ENCODE results near the gene TOGARAM2. TPM values are rescaled to one million over a fixed set of nuclear protein-coding genes. Genes with fewer than 3 reads are reported as not detected.

Gene TOGARAM2
- polyA plus RNA-seq, 3 donors from 2014 or later = 3.1 to 13.0 (median 9.5) TPM

Other genes starting within 250 kb of the TOGARAM2 start
- gene PPP1CB, start 229.5 kb upstream of the TOGARAM2 start, polyA plus RNA-seq = 100 to 1,000 TPM in 1 of 3 donors, 10 to 100 TPM in 2; 62.1 to 104 (median 72.3) TPM
- gene SPDYA, start 170.5 kb upstream of the TOGARAM2 start, polyA plus RNA-seq = not detected
- 10 to 100 TPM; 13.1 to 20.5 (median 16.3) TPM for gene TRMT61B, start 111.0 kb upstream of the TOGARAM2 start, polyA plus RNA-seq
- 10 to 100 TPM; 14.2 to 24.6 (median 21.9) TPM for gene WDR43, start 86.6 kb upstream of the TOGARAM2 start, polyA plus RNA-seq
- gene PCARE, start 93.2 kb downstream of the TOGARAM2 start, polyA plus RNA-seq = not detected
- gene CLIP4, start 134.1 kb downstream of the TOGARAM2 start, polyA plus RNA-seq = 10 to 100 TPM; 20.4 to 32.7 (median 20.5) TPM